Stimulated activated naive CD8-positive, alpha-beta T cell treated with anti-CD3 and anti-CD28 coated beads, Interleukin-15, Interleukin-2, amounts not matched to agents 100 U/mL and 50 U/mL, for 24 hours (primary cell): ENCODE data around the gene CFAP92.

Experiments
- ATAC-seq: fragments of 150-1000 bp; cut with Tn5 transposase; one replicate; pipeline ENCODE4 v1.10.0; 2021
- DNase-seq: peaks from one replicate; pipeline ENCODE4 v3.0.0; 2021

Gene CFAP92

GRCh38 chr3:129006864-129007263, 13.0 kb upstream of the CFAP92 start:
- ATAC-seq (no peak), DNase-seq (no peak)

GRCh38 chr3:129005526-129006303, 11.8 kb upstream of the CFAP92 start:
- no peak for DNase-seq
- no peak for ATAC-seq

- DNase-seq = no peak
- no peak for ATAC-seq
These were observed 10.9 kb upstream of the CFAP92 start for GRCh38 chr3:129004639-129005295.

- peak; percentile 54 for DNase-seq
These were observed 9.8 kb upstream of the CFAP92 start for GRCh38 chr3:129003578-129004112.

GRCh38 chr3:129002573-129003569, 9.0 kb upstream of the CFAP92 start:
- DNase-seq (no peak), ATAC-seq (no peak)

More at GRCh38 chr3:129003578-129004112, 9.8 kb upstream of the CFAP92 start:
- peak; percentile 66 for ATAC-seq

GRCh38 chr3:129001806-129002572, 8.1 kb upstream of the CFAP92 start:
- peak; percentile 54 for ATAC-seq
- peak; percentile 52 for DNase-seq

GRCh38 chr3:129001101-129001805, 7.4 kb upstream of the CFAP92 start, which contains the start of gene EFCC1:
EFCC1 (plus strand) TSS chr3:129001304; CDS start chr3:129001629, 325 bp downstream.
- ATAC-seq = peak; percentile 37
- peak; percentile 42 for DNase-seq

GRCh38 chr3:129000742-129001100, 6.8 kb upstream of the CFAP92 start:
- no peak for DNase-seq
- ATAC-seq = no peak

- no peak for DNase-seq
- ATAC-seq = no peak
These were observed 5.2 kb upstream of the CFAP92 start for GRCh38 chr3:128999102-128999501.

GRCh38 chr3:128998561-128998960, 4.7 kb upstream of the CFAP92 start:
- ATAC-seq (no peak), DNase-seq (no peak)

GRCh38 chr3:128997486-128998133, 3.7 kb upstream of the CFAP92 start:
- DNase-seq = no peak
- no peak for ATAC-seq

- ATAC-seq = no peak
- no peak for DNase-seq
These were observed 2.9 kb upstream of the CFAP92 start for GRCh38 chr3:128996726-128997125.

GRCh38 chr3:128996200-128996599, 2.3 kb upstream of the CFAP92 start:
- DNase-seq (no peak), ATAC-seq (no peak)

GRCh38 chr3:128995737-128996136, 1.9 kb upstream of the CFAP92 start:
- no peak for DNase-seq
- peak; percentile 51 for ATAC-seq

GRCh38 chr3:128994581-128995546, 988 bp upstream of the CFAP92 start:
- DNase-seq (no peak), ATAC-seq (no peak)

GRCh38 chr3:128994173-128994512, 267 bp upstream of the CFAP92 start:
- ATAC-seq = no peak
- no peak for DNase-seq

- ATAC-seq = no peak
- DNase-seq = no peak
These were observed 883 bp downstream of the CFAP92 start for GRCh38 chr3:128992926-128993460.

GRCh38 chr3:128991355-128991895, 2.5 kb downstream of the CFAP92 start:
- ATAC-seq (no peak), DNase-seq (no peak)
